Loucy (cell line): ENCODE data around the gene SEMA5A.

Experiments
- H2AFZ ChIP-seq: fragments of 200-600 bp; sonication (generic); 2 replicates; pipeline ENCODE4 v1.6.0; 2016; ENCODE audit warnings: antibody characterized with exemption, mild to moderate bottlenecking, low read length, moderate library complexity
- H3F3A ChIP-seq: fragments of 200-600 bp; 2 replicates; pipeline ENCODE4 v1.6.0; 2016; ENCODE audit warnings: antibody characterized with exemption, low read depth, mild to moderate bottlenecking
- H3K27me3 ChIP-seq: fragments of 200-600 bp; sonication (generic); 2 replicates; pipeline ENCODE4 v1.6.1; 2014; ENCODE audit warnings: low read length, mild to moderate bottlenecking; ENCODE audit not compliant: insufficient read depth, poor library complexity, severe bottlenecking
- H3K36me3 ChIP-seq: fragments of 200-600 bp; sonication (generic); 2 replicates; pipeline ENCODE4 v1.6.1; 2016; ENCODE audit warnings: low read length; ENCODE audit not compliant: insufficient read depth
- H3K4me1 ChIP-seq: fragments of 200-600 bp; sonication (generic); 2 replicates; pipeline ENCODE4 v1.5.1; 2014; ENCODE audit warnings: low read length, mild to moderate bottlenecking; ENCODE audit not compliant: insufficient read depth, poor library complexity, severe bottlenecking
- H3K4me2 ChIP-seq: fragments of 200-600 bp; sonication (generic); 2 replicates; pipeline ENCODE4 v1.6.0; 2014; ENCODE audit warnings: antibody characterized with exemption, low read length, low read depth, mild to moderate bottlenecking; ENCODE audit not compliant: poor library complexity, severe bottlenecking
- H3K4me3 ChIP-seq: fragments of 200-600 bp; sonication (generic); 2 replicates; pipeline ENCODE4 v1.5.1; 2014; ENCODE audit warnings: low read length, mild to moderate bottlenecking, mixed read lengths; ENCODE audit not compliant: poor library complexity, severe bottlenecking
- H3K79me2 ChIP-seq: fragments of 200-600 bp; sonication (generic); 2 replicates; pipeline ENCODE4 v1.6.1; 2014; ENCODE audit warnings: low read length; ENCODE audit not compliant: insufficient read depth
- H3K9ac ChIP-seq: fragments of 200-600 bp; sonication (generic); 2 replicates; pipeline ENCODE4 v1.6.0; 2014; ENCODE audit warnings: mild to moderate bottlenecking, low read depth, low read length, moderate library complexity; ENCODE audit not compliant: poor library complexity, severe bottlenecking
- H3K9me2 ChIP-seq: fragments of 200-600 bp; sonication (generic); replicated peaks from 2 replicates; pipeline ENCODE4 v1.6.1; 2016; ENCODE audit warnings: low read depth, low read length, mixed read lengths
- H3K9me3 ChIP-seq: fragments of 200-600 bp; sonication (generic); 2 replicates; pipeline ENCODE4 v1.6.1; 2014; ENCODE audit warnings: mild to moderate bottlenecking, antibody characterized with exemption, low read length, low read depth; ENCODE audit not compliant: insufficient read depth
- H4K20me1 ChIP-seq: fragments of 200-600 bp; sonication (generic); 2 replicates; pipeline ENCODE4 v1.6.0; 2014; ENCODE audit warnings: antibody characterized with exemption, low read length, mild to moderate bottlenecking; ENCODE audit not compliant: insufficient read depth, poor library complexity, severe bottlenecking
- CTCF ChIP-seq: fragments of 200-600 bp; sonication (generic); conservative IDR thresholded peaks from 2 replicates; pipeline ENCODE4 v1.5.1; 2014; ENCODE audit warnings: mild to moderate bottlenecking, antibody characterized with exemption, low read length
- EZH2phosphoT487 ChIP-seq: fragments of 200-600 bp; IDR thresholded peaks from 2 replicates; pipeline ENCODE4 v1.6.1; 2018; ENCODE audit warnings: antibody characterized with exemption, mild to moderate bottlenecking, moderate library complexity, borderline replicate concordance

The SEMA5A gene

GRCh38 chr5:9351546-9351945, 194.3 kb downstream of the SEMA5A start:
- Histone ChIP-seq H3K9me3 (no peaks in the 10 kb centered on the region), H3K79me2 (no peaks in the 10 kb centered on the region), H3K4me1 (no peaks in the 10 kb centered on the region), H3K9ac (no peak overlapping the region), H3K9me2 (no peaks in the 10 kb centered on the region), H3K27me3 (no peaks in the 10 kb centered on the region), H4K20me1 (no peaks in the 10 kb centered on the region), H3K4me3 (no peak overlapping the region), H3K36me3 (no peaks in the 10 kb centered on the region), H2AFZ (no peak overlapping the region), H3K4me2 (no peak overlapping the region), H3F3A (no peaks in the 10 kb centered on the region)
- TF ChIP-seq CTCF (no peak), EZH2phosphoT487 (no peak)

DNA sequence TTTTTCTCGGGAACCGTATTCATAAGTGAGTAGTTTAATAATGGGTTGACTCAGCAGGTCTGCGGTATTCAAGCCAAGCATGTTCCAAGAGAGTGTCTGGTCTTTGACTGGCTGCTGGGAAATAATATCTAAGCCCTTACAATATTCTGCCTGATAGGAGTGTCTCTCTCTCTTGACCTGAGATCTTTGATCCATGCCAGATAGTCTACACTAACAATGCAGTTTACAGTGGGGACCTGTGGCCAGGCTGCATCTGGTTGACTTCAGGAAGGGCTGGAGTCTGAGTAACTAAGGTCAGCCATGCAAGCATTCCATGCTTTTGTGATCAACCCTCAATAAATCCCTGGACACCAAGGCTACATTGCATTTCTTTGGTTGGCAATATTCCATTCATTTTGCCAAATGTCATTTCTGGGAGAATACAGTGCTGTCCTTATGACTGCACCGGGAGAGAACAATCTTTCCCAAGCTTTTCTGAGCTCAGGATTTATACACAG, 195.5 kb downstream of the SEMA5A start:
- H3K4me2 ChIP-seq, result no peak overlapping the region
- no peaks in the 10 kb centered on the region for H3K9me2 ChIP-seq
- no peaks in the 10 kb centered on the region for H3F3A ChIP-seq
- H3K9ac ChIP-seq, result no peak overlapping the region
- H3K4me1 ChIP-seq, result no peaks in the 10 kb centered on the region
- no peaks in the 10 kb centered on the region for H3K9me3 ChIP-seq
- no peak overlapping the region for H2AFZ ChIP-seq
- no peak for TF ChIP-seq CTCF
- TF ChIP-seq EZH2phosphoT487, result no peak
- H3K36me3 ChIP-seq, result no peaks in the 10 kb centered on the region
- H3K27me3 ChIP-seq, result no peaks in the 10 kb centered on the region
- no peaks in the 10 kb centered on the region for H4K20me1 ChIP-seq
- no peaks in the 10 kb centered on the region for H3K79me2 ChIP-seq
- H3K4me3 ChIP-seq, result no peak overlapping the region

GRCh38 chr5:9348401-9348996, 197.4 kb downstream of the SEMA5A start:
- Histone ChIP-seq H3K27me3 (no peaks in the 10 kb centered on the region), H3K9ac (no peak overlapping the region), H3K79me2 (no peaks in the 10 kb centered on the region), H3K36me3 (no peaks in the 10 kb centered on the region), H3K4me3 (no peak overlapping the region), H3F3A (no peaks in the 10 kb centered on the region), H3K4me2 (no peak overlapping the region), H3K9me2 (no peaks in the 10 kb centered on the region), H3K4me1 (no peaks in the 10 kb centered on the region), H3K9me3 (no peaks in the 10 kb centered on the region), H2AFZ (no peak overlapping the region), H4K20me1 (no peaks in the 10 kb centered on the region)
- no peak for TF ChIP-seq EZH2phosphoT487
- TF ChIP-seq CTCF, result no peak
